Vagina (tissue), 2 donors: ENCODE measurements around the gene CDKN2A.

Experiments used
- POLR2A ChIP-seq, 2 donors: fragments of 450-650 bp; IDR thresholded peaks; one replicate each; pipeline ENCODE4 v1.6.1; 2017; ENCODE audit warnings: antibody characterized with exemption in 2 of 2, mild to moderate bottlenecking in 2 of 2, moderate library complexity in 2 of 2
- POLR2AphosphoS5 ChIP-seq, 2 donors: sonication (generic); formaldehyde crosslinking; IDR thresholded peaks; one replicate each; pipeline ENCODE4 v1.9.0; 2017; ENCODE audit warnings: antibody characterized with exemption in 2 of 2, mild to moderate bottlenecking in 2 of 2, low read depth in 1 of 2; ENCODE audit not compliant: insufficient read depth in 1 of 2

DNA sequence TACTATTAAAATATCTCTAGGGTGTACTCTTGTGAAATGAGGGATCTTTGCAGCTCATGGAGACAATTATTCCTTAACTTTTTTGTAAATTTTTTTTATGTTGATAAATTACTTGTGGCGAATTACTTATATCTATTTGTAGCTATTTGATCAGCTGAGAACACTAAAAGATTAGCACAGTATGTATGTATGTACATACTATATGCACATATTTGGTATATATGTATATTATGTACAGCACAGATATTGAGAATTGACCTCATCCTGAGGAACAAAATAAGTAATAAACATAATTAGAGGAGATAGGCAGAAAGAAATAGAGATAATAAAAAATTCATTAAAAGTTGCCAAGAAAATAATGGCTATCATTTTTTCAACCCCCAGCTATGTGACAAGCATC is 11.8 kb downstream of the CDKN2A start:
- TF ChIP-seq POLR2AphosphoS5 (IDR thresholded peaks at IDR 0.05; ENCODE audit: insufficient read depth in 1 of 2, low read depth in 1 of 2) (no peak), POLR2A (IDR thresholded peaks at IDR 0.05) (no peak)
